Smooth muscle cell (in vitro differentiated cells): ENCODE measurements around the gene PKHD1. TPM values are rescaled to one million over a fixed set of nuclear protein-coding genes. Genes with fewer than 3 reads are reported as not detected.
"Not testable (repeated sequence)": the region's sequence is repeated elsewhere in the genome, so short reads cannot be mapped to it uniquely, and the experiment has no call there.

Experiments used
- DNase-seq: peaks from one replicate; lab custom pipeline; 2025; ENCODE audit not compliant: unreplicated experiment; lab: John Stamatoyannopoulos, UW
- H2AFZ ChIP-seq: fragments of 200-600 bp; sonication (generic); 2 replicates; pipeline ENCODE4 v1.6.0; 2016; ENCODE audit warnings: antibody characterized with exemption, low read depth, mild to moderate bottlenecking
- H3F3A ChIP-seq: fragments of 200-600 bp; sonication (generic); 2 replicates; pipeline ENCODE4 v1.6.0; 2017; ENCODE audit warnings: antibody characterized with exemption, low read depth
- H3K27ac ChIP-seq: fragments of 200-600 bp; sonication (generic); 2 replicates; pipeline ENCODE4 v1.5.1; 2016; ENCODE audit warnings: low read depth, mild to moderate bottlenecking
- H3K27me3 ChIP-seq: fragments of 200-600 bp; sonication (generic); 2 replicates; pipeline ENCODE4 v1.6.1; 2016; ENCODE audit warnings: low read depth, mild to moderate bottlenecking
- H3K36me3 ChIP-seq: fragments of 200-600 bp; sonication (generic); 2 replicates; pipeline ENCODE4 v1.5.1; 2016; ENCODE audit warnings: low read depth
- H3K4me1 ChIP-seq: fragments of 200-600 bp; sonication (generic); 2 replicates; pipeline ENCODE4 v1.5.1; 2016; ENCODE audit warnings: low read depth
- H3K4me2 ChIP-seq: fragments of 200-600 bp; sonication (generic); 2 replicates; pipeline ENCODE4 v1.6.0; 2016; ENCODE audit warnings: mild to moderate bottlenecking
- H3K4me3 ChIP-seq: fragments of 200-600 bp; sonication (generic); 2 replicates; pipeline ENCODE4 v1.5.1; 2016; ENCODE audit warnings: mild to moderate bottlenecking
- H3K79me2 ChIP-seq: fragments of 200-600 bp; sonication (generic); 2 replicates; pipeline ENCODE4 v1.6.0; 2016; ENCODE audit warnings: low read depth, mild to moderate bottlenecking
- H3K9ac ChIP-seq: fragments of 200-600 bp; sonication (generic); 2 replicates; pipeline ENCODE4 v1.6.0; 2016; ENCODE audit warnings: low read depth
- H3K9me3 ChIP-seq: fragments of 200-600 bp; sonication (generic); replicated peaks from 2 replicates; pipeline ENCODE4 v1.5.1; 2016; ENCODE audit warnings: low read depth
- H4K20me1 ChIP-seq: fragments of 200-600 bp; sonication (generic); 2 replicates; pipeline ENCODE4 v1.6.0; 2016; ENCODE audit warnings: low read depth
- CTCF ChIP-seq: fragments of 200-600 bp; sonication (generic); IDR thresholded peaks from 2 replicates; pipeline ENCODE4 v1.5.1; 2017; ENCODE audit warnings: borderline replicate concordance, mild to moderate bottlenecking, antibody characterized with exemption; ENCODE audit not compliant: insufficient read depth, poor library complexity, severe bottlenecking
- WGBS: methylation state at CpG from one replicate; pipeline ENCODE4 v1.1.7; 2016; ENCODE audit warnings: low lambda C conversion rate; 5-methylcytosine and 5-hydroxymethylcytosine counted together
- polyA plus RNA-seq: library from polyadenylated mRNA; unstranded; fragments of >200 nt; fragmentation: Nextera tagmentation; extraction: Ambion mirVana; gene quantifications from 2 replicates; pipeline ENCODE4 v1.2.1, GENCODE V29; 2016
- total RNA-seq: library from RNA; depleted of rRNA; stranded (reverse); fragments of >200 nt; gene quantifications from 2 replicates; pipeline ENCODE4 v1.2.3, GENCODE V29; 2014

Gene PKHD1
- total and polyA plus RNA-seq, 2 experiments from 2014 or later: not detected

DNA sequence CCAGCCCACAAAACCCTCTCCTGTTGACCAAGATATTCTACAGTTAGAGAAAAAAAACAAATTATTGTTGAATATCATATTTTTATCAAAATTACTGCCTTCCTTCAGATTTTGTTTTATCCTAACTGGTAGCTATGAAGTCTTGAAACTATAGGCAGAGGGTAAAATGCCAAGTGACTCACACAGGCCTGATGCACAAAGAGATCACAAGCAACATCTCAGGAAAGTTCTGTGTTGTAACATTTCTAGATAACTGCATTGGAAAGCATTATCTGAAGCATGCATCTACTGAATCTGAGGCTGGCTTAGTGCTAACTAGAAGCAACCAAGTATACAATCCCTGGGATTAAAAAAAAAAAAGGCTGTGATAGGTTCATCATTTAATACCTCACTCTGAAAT is 134.2 kb downstream of the PKHD1 start:
- H4K20me1 ChIP-seq: no peaks in the 10 kb centered on the region
- H3K27ac ChIP-seq: no peak overlapping the region
- H3K9ac ChIP-seq: no peak overlapping the region
- H3K79me2 ChIP-seq: no peaks in the 10 kb centered on the region
- TF ChIP-seq CTCF: no peak
- H3K27me3 ChIP-seq: peaks cover 5% of the 10 kb centered on the region
- no peaks in the 10 kb centered on the region for H3K9me3 ChIP-seq
- no peaks in the 10 kb centered on the region for H3F3A ChIP-seq
- no peak for DNase-seq
- H2AFZ ChIP-seq: no peak overlapping the region
- no peak overlapping the region for H3K4me2 ChIP-seq
- no peaks in the 10 kb centered on the region for H3K36me3 ChIP-seq
- no peak overlapping the region for H3K4me3 ChIP-seq
- H3K4me1 ChIP-seq: peaks cover 4% of the 10 kb centered on the region

DNA sequence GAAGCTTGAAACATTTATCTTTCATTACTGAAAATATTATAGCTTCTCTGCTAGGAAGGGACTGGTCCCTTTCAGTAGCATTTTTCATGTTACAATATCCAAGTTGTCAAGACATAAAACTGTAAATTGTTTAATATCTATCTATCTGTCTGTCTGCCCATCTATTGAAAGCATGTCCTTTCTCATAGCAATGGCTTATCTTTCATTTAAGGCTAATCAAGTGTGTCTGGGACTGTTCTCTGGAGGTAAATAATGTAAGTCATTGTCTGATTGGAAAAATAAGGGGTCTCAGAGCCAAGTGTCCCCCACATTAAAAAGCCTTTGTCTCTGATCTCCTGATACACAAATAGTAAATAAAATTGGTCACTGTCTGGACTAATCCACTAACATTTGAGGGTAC is 135.5 kb downstream of the PKHD1 start:
- H3K4me2 ChIP-seq: no peak overlapping the region
- TF ChIP-seq CTCF: no peak

GRCh38 chr6:51949526-51949925 is 137.9 kb downstream of the PKHD1 start:
- Histone ChIP-seq H4K20me1 (no peaks in the 10 kb centered on the region), H3K27me3 (peaks cover 5% of the 10 kb centered on the region), H3K36me3 (no peaks in the 10 kb centered on the region), H3K4me3 (no peak overlapping the region), H3K9ac (no peak overlapping the region), H2AFZ (no peak overlapping the region), H3K27ac (no peak overlapping the region), H3F3A (no peaks in the 10 kb centered on the region), H3K9me3 (no peaks in the 10 kb centered on the region), H3K79me2 (no peaks in the 10 kb centered on the region), H3K4me2 (no peak overlapping the region), H3K4me1 (peaks cover 4% of the 10 kb centered on the region)
- no peak for TF ChIP-seq CTCF
- no peak for DNase-seq
- 89% methylated on average over 5 of the region's 5 CpGs for WGBS

More for the DNA sequence above, 135.5 kb downstream of the PKHD1 start:
- Histone ChIP-seq H3F3A (no peaks in the 10 kb centered on the region), H2AFZ (no peak overlapping the region), H3K4me3 (no peak overlapping the region), H3K9me3 (no peaks in the 10 kb centered on the region), H3K27ac (no peak overlapping the region), H3K27me3 (peaks cover 5% of the 10 kb centered on the region), H4K20me1 (no peaks in the 10 kb centered on the region), H3K36me3 (no peaks in the 10 kb centered on the region), H3K9ac (no peak overlapping the region), H3K79me2 (no peaks in the 10 kb centered on the region), H3K4me1 (peaks cover 4% of the 10 kb centered on the region)
- no peak for DNase-seq

DNA sequence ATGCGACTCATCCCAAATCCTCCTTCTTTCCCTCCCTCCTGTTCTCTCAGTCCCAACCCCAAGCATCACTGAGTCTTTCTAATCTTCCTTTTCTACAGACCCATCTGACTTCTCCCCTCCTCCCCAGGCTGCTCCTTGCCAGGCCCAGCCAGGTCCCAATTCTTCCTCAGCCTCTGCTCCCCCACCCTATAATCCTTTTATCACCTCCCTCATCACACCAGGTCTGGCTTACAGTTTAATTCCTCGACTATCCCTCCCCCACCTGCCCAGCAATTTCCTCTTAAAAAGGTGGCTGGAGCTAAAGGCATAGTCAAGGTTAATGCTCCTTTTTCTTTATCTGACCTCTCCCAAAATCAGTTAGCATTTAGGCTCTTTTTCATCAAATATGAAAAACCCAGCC is 147.7 kb downstream of the PKHD1 start:
- 54% methylated on average over 2 of the region's 2 CpGs for WGBS
- not testable (repeated sequence) for H3K27me3 ChIP-seq, DNase-seq, H3K27ac ChIP-seq, H3K9me3 ChIP-seq, H4K20me1 ChIP-seq, H2AFZ ChIP-seq, H3K4me2 ChIP-seq, H3F3A ChIP-seq, H3K9ac ChIP-seq, H3K4me1 ChIP-seq, H3K4me3 ChIP-seq, H3K79me2 ChIP-seq, H3K36me3 ChIP-seq
